Body of pancreas (tissue), 4 donors: Measurements from ENCODE around the gene CDKAL1. TPM values are rescaled to one million over a fixed set of nuclear protein-coding genes. Genes with fewer than 3 reads are reported as not detected.

Experiments used
- ATAC-seq: fragments of 150-250 bp; one replicate; pipeline ENCODE4 v1.9.1; 2016
- DNase-seq, 4 donors: peaks; one replicate each; pipeline ENCODE4 v3.0.0-alpha.2; 2019
- H3K27ac ChIP-seq, 4 donors: fragments of 200-600 bp; sonication (generic); 1 replicate in 3 of 4; 2 replicates in 1 of 4; pipeline versions ENCODE4 v1.5.1 to v1.6.1; 2016 to 2019; ENCODE audit warnings: mild to moderate bottlenecking in 1 of 4, mixed read lengths in 1 of 4, moderate library complexity in 1 of 4
- H3K27me3 ChIP-seq, 2 donors: fragments of 200-600 bp; sonication (generic); one replicate each; pipeline ENCODE4 v1.6.0; 2016; ENCODE audit warnings: mild to moderate bottlenecking in 1 of 2
- H3K36me3 ChIP-seq, 2 donors: fragments of 200-600 bp; sonication (generic); replicated peaks in 1 of 2; 2 replicates each; pipeline ENCODE4 v1.5.1; 2016; ENCODE audit warnings: low read depth in 2 of 2; ENCODE audit not compliant: insufficient read depth in 1 of 2
- H3K4me1 ChIP-seq: fragments of 200-600 bp; sonication (generic); one replicate; pipeline ENCODE4 v1.6.0; 2016
- H3K4me3 ChIP-seq, 2 donors: fragments of 200-600 bp; sonication (generic); 1 replicate in 1 of 2; 2 replicates in 1 of 2; pipeline ENCODE4 v1.5.1; 2016 to 2019
- H3K9me3 ChIP-seq, 3 donors: fragments of 200-600 bp; sonication (generic); 1 replicate in 2 of 3; 2 replicates in 1 of 3; pipeline ENCODE4 v1.5.1; 2016
- CTCF ChIP-seq, 7 experiments: fragments of 450-650 bp in 4 of 7; fragments of 200-600 bp in 3 of 7; sonication (generic) in 3 of 7; IDR thresholded peaks; one replicate each; pipeline ENCODE4 v1.5.1; 2016 to 2019; ENCODE audit warnings: antibody characterized with exemption in 7 of 7
- POLR2A ChIP-seq, 3 donors: fragments of 450-650 bp; IDR thresholded peaks; one replicate each; pipeline ENCODE4 v1.6.1; 2016; ENCODE audit warnings: antibody characterized with exemption in 3 of 3, mild to moderate bottlenecking in 2 of 3
- WGBS, 2 donors: methylation state at CpG; one replicate each; pipeline ENCODE4 v1.1.5; 2017; 5-methylcytosine and 5-hydroxymethylcytosine counted together
- intact Hi-C: fragments of 100-400 bp; cut with DNase I; formaldehyde crosslinking; loops from one replicate; pipeline ENCODE4 v1.15.1; 2023
- total RNA-seq, 2 donors: library from RNA; depleted of rRNA; stranded (reverse); fragments of >200 nt; gene quantifications; one replicate each; pipeline ENCODE4 v1.1.0, GENCODE V29; 2016

CDKAL1 gene
- total RNA-seq, 2 donors from 2014 or later, result 16.3 to 18.1 TPM

GRCh38 chr6:20577173-20577688 is 43.0 kb downstream of the CDKAL1 start:
- no peaks in the 10 kb centered on the region for H3K27me3 ChIP-seq
- no peak for ATAC-seq
- 92 to 95% methylated on average over 3 of the region's 3 CpGs for WGBS, 2 donors
- H3K27ac ChIP-seq, result no peak overlapping the region
- no peaks in the 10 kb centered on the region for H3K9me3 ChIP-seq
- TF ChIP-seq POLR2A (IDR thresholded peaks at IDR 0.05), result no peak
- no peak for TF ChIP-seq CTCF (IDR thresholded peaks at IDR 0.05)
- no peaks in the 10 kb centered on the region for H3K36me3 ChIP-seq
- H3K4me1 ChIP-seq, result peaks cover 25% of the 10 kb centered on the region
- no peak for DNase-seq
- H3K4me3 ChIP-seq, result no peak overlapping the region
- intact Hi-C loops, result no loop called here

GRCh38 chr6:20581070-20581469 is 46.8 kb downstream of the CDKAL1 start:
- TF ChIP-seq POLR2A (IDR thresholded peaks at IDR 0.05) (no peak), CTCF (IDR thresholded peaks at IDR 0.05) (no peak)
- no peak for DNase-seq
- Histone ChIP-seq H3K4me1 (peaks cover 2% of the 10 kb centered on the region), H3K36me3 (no peaks in the 10 kb centered on the region), H3K4me3 (no peak overlapping the region), H3K9me3 (no peaks in the 10 kb centered on the region), H3K27me3 (no peaks in the 10 kb centered on the region), H3K27ac (no peak overlapping the region)
- no peak for ATAC-seq
- intact Hi-C loops, result no loop called here
- WGBS, 2 donors, result 96 to 100% methylated on average over 1 of the region's 1 CpG

- Histone ChIP-seq H3K4me3 (no peak overlapping the region), H3K4me1 (no peaks in the 10 kb centered on the region), H3K27me3 (no peaks in the 10 kb centered on the region), H3K36me3 (no peaks in the 10 kb centered on the region), H3K9me3 (no peaks in the 10 kb centered on the region), H3K27ac (no peak overlapping the region)
- TF ChIP-seq POLR2A (IDR thresholded peaks at IDR 0.05) (no peak), CTCF (IDR thresholded peaks at IDR 0.05) (no peak)
- ATAC-seq, result no peak
- no peak for DNase-seq
- 80 to 84% methylated on average over 4 of the region's 4 CpGs for WGBS, 2 donors
- intact Hi-C loops, result no loop called here
Measured at GRCh38 chr6:20582586-20583443, 48.6 kb downstream of the CDKAL1 start.

- no peaks in the 10 kb centered on the region for H3K27me3 ChIP-seq
- no peaks in the 10 kb centered on the region for H3K9me3 ChIP-seq
- DNase-seq (no peak), ATAC-seq (no peak)
- H3K27ac ChIP-seq, result no peak overlapping the region
- no peaks in the 10 kb centered on the region for H3K4me1 ChIP-seq
- intact Hi-C loops, result no loop called here
- no peak for TF ChIP-seq CTCF (IDR thresholded peaks at IDR 0.05)
- TF ChIP-seq POLR2A (IDR thresholded peaks at IDR 0.05), result no peak
- 40 to 45% methylated on average over 3 of the region's 3 CpGs for WGBS, 2 donors
- no peaks in the 10 kb centered on the region for H3K36me3 ChIP-seq
- H3K4me3 ChIP-seq, result no peak overlapping the region
Measured at GRCh38 chr6:20583444-20583800, 49.2 kb downstream of the CDKAL1 start.
